Measurements from ENCODE around the gene GMCL2. TPM values are rescaled to one million over a fixed set of nuclear protein-coding genes. Genes with fewer than 3 reads are reported as not detected.

GMCL2 gene
- total and polyA plus RNA-seq, 9 donors = not detected

DNA sequence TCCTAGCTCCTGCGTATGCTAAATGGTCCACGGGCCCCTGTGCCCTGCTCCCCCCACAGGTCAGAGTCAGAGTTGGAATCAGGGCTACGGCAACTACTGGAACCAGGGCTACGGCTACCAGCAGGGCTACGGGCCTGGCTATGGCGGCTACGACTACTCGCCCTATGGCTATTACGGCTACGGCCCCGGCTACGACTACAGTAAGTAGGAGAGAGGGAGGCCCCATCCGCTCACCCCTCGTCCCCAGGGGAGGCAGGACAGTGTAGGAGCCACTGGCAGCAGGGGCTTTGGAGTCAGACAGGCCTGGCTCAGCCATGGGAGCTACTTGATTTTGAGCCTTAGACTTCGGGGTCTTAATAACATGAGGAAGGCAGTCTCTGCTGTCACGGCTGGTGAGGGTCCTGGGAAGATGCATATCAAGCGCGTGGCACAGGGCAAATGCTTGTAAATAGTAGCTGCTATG is 22.9 kb upstream of the GMCL2 start:
- TF ChIP-seq, protein P1, sequence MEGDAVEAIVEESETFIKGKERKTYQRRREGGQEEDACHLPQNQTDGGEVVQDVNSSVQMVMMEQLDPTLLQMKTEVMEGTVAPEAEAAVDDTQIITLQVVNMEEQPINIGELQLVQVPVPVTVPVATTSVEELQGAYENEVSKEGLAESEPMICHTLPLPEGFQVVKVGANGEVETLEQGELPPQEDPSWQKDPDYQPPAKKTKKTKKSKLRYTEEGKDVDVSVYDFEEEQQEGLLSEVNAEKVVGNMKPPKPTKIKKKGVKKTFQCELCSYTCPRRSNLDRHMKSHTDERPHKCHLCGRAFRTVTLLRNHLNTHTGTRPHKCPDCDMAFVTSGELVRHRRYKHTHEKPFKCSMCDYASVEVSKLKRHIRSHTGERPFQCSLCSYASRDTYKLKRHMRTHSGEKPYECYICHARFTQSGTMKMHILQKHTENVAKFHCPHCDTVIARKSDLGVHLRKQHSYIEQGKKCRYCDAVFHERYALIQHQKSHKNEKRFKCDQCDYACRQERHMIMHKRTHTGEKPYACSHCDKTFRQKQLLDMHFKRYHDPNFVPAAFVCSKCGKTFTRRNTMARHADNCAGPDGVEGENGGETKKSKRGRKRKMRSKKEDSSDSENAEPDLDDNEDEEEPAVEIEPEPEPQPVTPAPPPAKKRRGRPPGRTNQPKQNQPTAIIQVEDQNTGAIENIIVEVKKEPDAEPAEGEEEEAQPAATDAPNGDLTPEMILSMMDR (IDR thresholded peaks at IDR 0.05) = no peak
- TF ChIP-seq EP300 (IDR thresholded peaks at IDR 0.05) = no peak
- no peak for TF ChIP-seq POLR2A (IDR thresholded peaks at IDR 0.05)
- DNase-seq = no peak
- Histone ChIP-seq H3K4me3 (no peak overlapping the region), H3K4me1 (ENCODE audit: insufficient read depth) (peaks cover 10% of the 10 kb centered on the region), H3K27me3 (no peaks in the 10 kb centered on the region), H3K9me3 (no peaks in the 10 kb centered on the region), H3K27ac (no peak overlapping the region), H3K36me3 (no peaks in the 10 kb centered on the region)
- intact Hi-C loops (cut with DNase I) = no loop called here
- 85 to 89% (median 87%) methylated on average over 18 of the region's 18 CpGs for WGBS, 3 donors

- Histone ChIP-seq H3K27ac (no peak overlapping the region), H3K36me3 (no peaks in the 10 kb centered on the region), H3K27me3 (no peaks in the 10 kb centered on the region), H3K4me3 (no peak overlapping the region), H3K4me1 (ENCODE audit: insufficient read depth) (peaks cover 10% of the 10 kb centered on the region), H3K9me3 (no peaks in the 10 kb centered on the region)
- no peak for DNase-seq
- TF ChIP-seq, protein P1 (IDR thresholded peaks at IDR 0.05) = no peak
- TF ChIP-seq POLR2A (IDR thresholded peaks at IDR 0.05) (no peak), EP300 (IDR thresholded peaks at IDR 0.05) (no peak)
- WGBS, 3 donors = 72 to 78% (median 77%) methylated on average over 8 of the region's 8 CpGs
- intact Hi-C loops (cut with DNase I) = no loop called here
Observed at GRCh38 chr5:178209334-178210072, 22.3 kb upstream of the GMCL2 start.

- H3K27me3 ChIP-seq = no peaks in the 10 kb centered on the region
- intact Hi-C loops (cut with DNase I) = no loop called here
- H3K36me3 ChIP-seq = no peaks in the 10 kb centered on the region
- H3K27ac ChIP-seq = no peak overlapping the region
- peaks cover 10% of the 10 kb centered on the region for H3K4me1 ChIP-seq (ENCODE audit: insufficient read depth)
- H3K4me3 ChIP-seq = no peak overlapping the region
- TF ChIP-seq EP300 (IDR thresholded peaks at IDR 0.05) = no peak
- no peak for TF ChIP-seq POLR2A (IDR thresholded peaks at IDR 0.05)
- TF ChIP-seq, protein P1 (IDR thresholded peaks at IDR 0.05) = no peak
- WGBS, 3 donors = 62 to 69% (median 63%) methylated on average over 5 of the region's 5 CpGs
- no peak for DNase-seq
- no peaks in the 10 kb centered on the region for H3K9me3 ChIP-seq
Observed at GRCh38 chr5:178208540-178209227, 21.5 kb upstream of the GMCL2 start.

- no peak for DNase-seq
- intact Hi-C loops (cut with DNase I) = no loop called here
- no peaks in the 10 kb centered on the region for H3K36me3 ChIP-seq
- TF ChIP-seq, protein P1 (IDR thresholded peaks at IDR 0.05) = no peak
- no peak for TF ChIP-seq EP300 (IDR thresholded peaks at IDR 0.05)
- H3K4me1 ChIP-seq (ENCODE audit: insufficient read depth) = peaks cover 10% of the 10 kb centered on the region
- H3K4me3 ChIP-seq = no peak overlapping the region
- no peak overlapping the region for H3K27ac ChIP-seq
- WGBS, 3 donors = 78 to 94% (median 91%) methylated on average over 1 of the region's 1 CpG
- H3K27me3 ChIP-seq = no peaks in the 10 kb centered on the region
- no peaks in the 10 kb centered on the region for H3K9me3 ChIP-seq
Observed at GRCh38 chr5:178207917-178208280, 20.7 kb upstream of the GMCL2 start.

All from ovary (tissue), 9 donors.